Measurements from ENCODE around the gene RNF214. TPM values are rescaled to one million over a fixed set of nuclear protein-coding genes. Genes with fewer than 3 reads are reported as not detected.

RNF214 gene
- total and polyA plus RNA-seq, 3 experiments from 2014 or later: 25.1 to 35.0 (median 25.3) TPM

GRCh38 chr11:117299351-117300282 is 67.1 kb downstream of the RNF214 start:
- Mint-ChIP-seq H3K27me3 (peaks cover 0 to 6% of the 10 kb centered on the region in 2 donors), H3K27ac (peak overlapping the region in 1 of 8 donors; percentile 95), H3K9me3 (no peaks in the 10 kb centered on the region), H3K4me3 (no peak overlapping the region), H3K4me1 (peaks cover 0 to 6% (median 4%) of the 10 kb centered on the region in 3 donors), H3K36me3 (peaks cover 0 to 2% (median 0%) of the 10 kb centered on the region in 3 donors)
- no peaks in the 10 kb centered on the region for H3K36me3 ChIP-seq (ENCODE audit: insufficient read depth, low read length)
- DNase-seq: no peak
- no peak overlapping the region for H3K4me3 ChIP-seq (ENCODE audit: low read length)
- H3K4me1 ChIP-seq (ENCODE audit: insufficient read depth, low read length): no peaks in the 10 kb centered on the region
- no peak overlapping the region for H3K27ac ChIP-seq (ENCODE audit: low read depth, low read length)
- no peaks in the 10 kb centered on the region for H3K9me3 ChIP-seq (ENCODE audit: low read length)
- no peaks in the 10 kb centered on the region for H3K27me3 ChIP-seq (ENCODE audit: insufficient read depth, low read length, poor library complexity, severe bottlenecking)
- ChIA-PET CTCF (no interaction called here), POLR2A (no interaction called here)

- no peak overlapping the region for H3K27ac Mint-ChIP-seq
- peaks cover 0 to 6% (median 4%) of the 10 kb centered on the region in 3 donors for H3K4me1 Mint-ChIP-seq
- ChIA-PET CTCF (no interaction called here), POLR2A (no interaction called here)
- no peak overlapping the region for H3K4me3 Mint-ChIP-seq
- peaks cover under 1 to 6% of the 10 kb centered on the region in 2 donors for H3K27me3 Mint-ChIP-seq
- H3K36me3 ChIP-seq (ENCODE audit: insufficient read depth, low read length): no peaks in the 10 kb centered on the region
- H3K4me1 ChIP-seq (ENCODE audit: insufficient read depth, low read length): no peaks in the 10 kb centered on the region
- H3K9me3 Mint-ChIP-seq: no peaks in the 10 kb centered on the region
- no peak overlapping the region for H3K27ac ChIP-seq (ENCODE audit: low read depth, low read length)
- H3K4me3 ChIP-seq (ENCODE audit: low read length): no peak overlapping the region
- no peaks in the 10 kb centered on the region for H3K36me3 Mint-ChIP-seq
- H3K27me3 ChIP-seq (ENCODE audit: insufficient read depth, low read length, poor library complexity, severe bottlenecking): no peaks in the 10 kb centered on the region
- DNase-seq: no peak
- no peaks in the 10 kb centered on the region for H3K9me3 ChIP-seq (ENCODE audit: low read length)
These were observed 67.8 kb downstream of the RNF214 start for GRCh38 chr11:117300283-117300663.

GRCh38 chr11:117300773-117301172 is 68.3 kb downstream of the RNF214 start:
- H3K27ac Mint-ChIP-seq: peak overlapping the region in 2 of 8 donors; percentile 47 to 84

GRCh38 chr11:117302228-117302627 is 69.8 kb downstream of the RNF214 start:
- Histone ChIP-seq H3K4me3 (ENCODE audit: low read length) (no peak overlapping the region), H3K27ac (ENCODE audit: low read depth, low read length) (no peak overlapping the region), H3K9me3 (ENCODE audit: low read length) (no peaks in the 10 kb centered on the region), H3K4me1 (ENCODE audit: insufficient read depth, low read length) (no peaks in the 10 kb centered on the region), H3K27me3 (ENCODE audit: insufficient read depth, low read length, poor library complexity, severe bottlenecking) (no peaks in the 10 kb centered on the region), H3K36me3 (ENCODE audit: insufficient read depth, low read length) (no peaks in the 10 kb centered on the region)
- Mint-ChIP-seq H3K27me3 (peaks cover 4 to 6% of the 10 kb centered on the region in 2 donors), H3K4me1 (peaks cover 0 to 6% (median 4%) of the 10 kb centered on the region in 3 donors), H3K9me3 (no peaks in the 10 kb centered on the region), H3K36me3 (no peaks in the 10 kb centered on the region), H3K4me3 (no peak overlapping the region), H3K27ac (no peak overlapping the region)
- CTCF ChIA-PET: interaction anchor here (1.3 kb wide), 1 partner anchor 67 kb away, joined by 3 read pairs; no protein-coding TSS in a partner anchor
- DNase-seq: no peak
- POLR2A ChIA-PET: no interaction called here

More at GRCh38 chr11:117300773-117301172, 68.3 kb downstream of the RNF214 start:
- Mint-ChIP-seq H3K4me1 (peaks cover 0 to 6% (median 4%) of the 10 kb centered on the region in 3 donors), H3K9me3 (no peaks in the 10 kb centered on the region), H3K4me3 (no peak overlapping the region), H3K27me3 (peaks cover 2 to 6% of the 10 kb centered on the region in 2 donors), H3K36me3 (no peaks in the 10 kb centered on the region)
- H3K36me3 ChIP-seq (ENCODE audit: insufficient read depth, low read length): no peaks in the 10 kb centered on the region
- no peaks in the 10 kb centered on the region for H3K4me1 ChIP-seq (ENCODE audit: insufficient read depth, low read length)
- no peak overlapping the region for H3K27ac ChIP-seq (ENCODE audit: low read depth, low read length)
- POLR2A ChIA-PET: no interaction called here
- CTCF ChIA-PET: no interaction called here
- no peak overlapping the region for H3K4me3 ChIP-seq (ENCODE audit: low read length)
- DNase-seq: no peak
- H3K27me3 ChIP-seq (ENCODE audit: insufficient read depth, low read length, poor library complexity, severe bottlenecking): no peaks in the 10 kb centered on the region
- H3K9me3 ChIP-seq (ENCODE audit: low read length): no peaks in the 10 kb centered on the region

- H3K27ac ChIP-seq (ENCODE audit: low read depth, low read length): no peak overlapping the region
- no peak for DNase-seq
- Mint-ChIP-seq H3K27ac (no peak overlapping the region), H3K4me3 (no peak overlapping the region), H3K27me3 (peaks cover 4 to 6% of the 10 kb centered on the region in 2 donors), H3K9me3 (no peaks in the 10 kb centered on the region), H3K36me3 (no peaks in the 10 kb centered on the region), H3K4me1 (peaks cover 0 to 6% (median 4%) of the 10 kb centered on the region in 3 donors)
- no peaks in the 10 kb centered on the region for H3K36me3 ChIP-seq (ENCODE audit: insufficient read depth, low read length)
- no peaks in the 10 kb centered on the region for H3K4me1 ChIP-seq (ENCODE audit: insufficient read depth, low read length)
- ChIA-PET POLR2A (no interaction called here), CTCF (interaction anchor here (0.7 kb wide), 1 partner anchor 123 kb away, joined by 3 read pairs; no protein-coding TSS in a partner anchor)
- H3K4me3 ChIP-seq (ENCODE audit: low read length): no peak overlapping the region
- no peaks in the 10 kb centered on the region for H3K9me3 ChIP-seq (ENCODE audit: low read length)
- no peaks in the 10 kb centered on the region for H3K27me3 ChIP-seq (ENCODE audit: insufficient read depth, low read length, poor library complexity, severe bottlenecking)
These were observed 70.6 kb downstream of the RNF214 start for GRCh38 chr11:117303101-117303500.

GRCh38 chr11:117303646-117304315 is 71.3 kb downstream of the RNF214 start:
- peaks cover 0 to 6% (median 4%) of the 10 kb centered on the region in 3 donors for H3K4me1 Mint-ChIP-seq
- POLR2A ChIA-PET: no interaction called here
- no peaks in the 10 kb centered on the region for H3K36me3 Mint-ChIP-seq

GRCh38 chr11:117305145-117305544 is 72.7 kb downstream of the RNF214 start:
- Histone ChIP-seq H3K36me3 (ENCODE audit: insufficient read depth, low read length) (no peaks in the 10 kb centered on the region), H3K4me3 (ENCODE audit: low read length) (no peak overlapping the region), H3K9me3 (ENCODE audit: low read length) (no peaks in the 10 kb centered on the region), H3K27ac (ENCODE audit: low read depth, low read length) (no peak overlapping the region), H3K27me3 (ENCODE audit: insufficient read depth, low read length, poor library complexity, severe bottlenecking) (no peaks in the 10 kb centered on the region), H3K4me1 (ENCODE audit: insufficient read depth, low read length) (no peaks in the 10 kb centered on the region)
- DNase-seq: no peak
- Mint-ChIP-seq H3K4me1 (peaks cover 0 to 6% (median 4%) of the 10 kb centered on the region in 3 donors), H3K27me3 (peaks cover 4 to 12% of the 10 kb centered on the region in 2 donors), H3K4me3 (no peak overlapping the region), H3K27ac (no peak overlapping the region), H3K9me3 (no peaks in the 10 kb centered on the region), H3K36me3 (no peaks in the 10 kb centered on the region)
- ChIA-PET POLR2A (no interaction called here), CTCF (no interaction called here)

More at GRCh38 chr11:117303646-117304315, 71.3 kb downstream of the RNF214 start:
- Mint-ChIP-seq H3K4me3 (no peak overlapping the region), H3K27me3 (peaks cover 4 to 6% of the 10 kb centered on the region in 2 donors), H3K27ac (no peak overlapping the region), H3K9me3 (no peaks in the 10 kb centered on the region)
- CTCF ChIA-PET: no interaction called here
- H3K4me1 ChIP-seq (ENCODE audit: insufficient read depth, low read length): no peaks in the 10 kb centered on the region
- H3K27me3 ChIP-seq (ENCODE audit: insufficient read depth, low read length, poor library complexity, severe bottlenecking): no peaks in the 10 kb centered on the region
- no peaks in the 10 kb centered on the region for H3K36me3 ChIP-seq (ENCODE audit: insufficient read depth, low read length)
- no peaks in the 10 kb centered on the region for H3K9me3 ChIP-seq (ENCODE audit: low read length)
- H3K27ac ChIP-seq (ENCODE audit: low read depth, low read length): no peak overlapping the region
- DNase-seq: no peak
- H3K4me3 ChIP-seq (ENCODE audit: low read length): no peak overlapping the region

GRCh38 chr11:117309310-117309709 is 76.8 kb downstream of the RNF214 start:
- CTCF ChIA-PET: no interaction called here
- Mint-ChIP-seq H3K36me3 (no peaks in the 10 kb centered on the region), H3K27me3 (peaks cover 5 to 14% of the 10 kb centered on the region in 2 donors), H3K4me3 (no peak overlapping the region), H3K27ac (peak overlapping the region in 1 of 8 donors; percentile 75), H3K9me3 (no peaks in the 10 kb centered on the region), H3K4me1 (peaks cover 0 to 1% (median 1%) of the 10 kb centered on the region in 3 donors)
- H3K9me3 ChIP-seq (ENCODE audit: low read length): no peaks in the 10 kb centered on the region
- no peaks in the 10 kb centered on the region for H3K36me3 ChIP-seq (ENCODE audit: insufficient read depth, low read length)
- POLR2A ChIA-PET: no interaction called here
- H3K27me3 ChIP-seq (ENCODE audit: insufficient read depth, low read length, poor library complexity, severe bottlenecking): no peaks in the 10 kb centered on the region
- no peak overlapping the region for H3K27ac ChIP-seq (ENCODE audit: low read depth, low read length)
- no peak overlapping the region for H3K4me3 ChIP-seq (ENCODE audit: low read length)
- H3K4me1 ChIP-seq (ENCODE audit: insufficient read depth, low read length): no peaks in the 10 kb centered on the region
- DNase-seq: no peak

Measured in CD8-positive, alpha-beta memory T cell (primary cell).